ENCODE data around the gene AGFG1.

The AGFG1 gene

GRCh38 chr2:227503433-227504406, 31.8 kb downstream of the AGFG1 start:
- no peak for DNase-seq (ENCODE audit: low read depth)
- TF ChIP-seq CTCF (IDR thresholded peaks at IDR 0.05; ENCODE audit: low read depth, low read length, missing control alignments), result no peak
- H3K4me3 ChIP-seq (ENCODE audit: low read depth, low read length), result no peak overlapping the region

DNA sequence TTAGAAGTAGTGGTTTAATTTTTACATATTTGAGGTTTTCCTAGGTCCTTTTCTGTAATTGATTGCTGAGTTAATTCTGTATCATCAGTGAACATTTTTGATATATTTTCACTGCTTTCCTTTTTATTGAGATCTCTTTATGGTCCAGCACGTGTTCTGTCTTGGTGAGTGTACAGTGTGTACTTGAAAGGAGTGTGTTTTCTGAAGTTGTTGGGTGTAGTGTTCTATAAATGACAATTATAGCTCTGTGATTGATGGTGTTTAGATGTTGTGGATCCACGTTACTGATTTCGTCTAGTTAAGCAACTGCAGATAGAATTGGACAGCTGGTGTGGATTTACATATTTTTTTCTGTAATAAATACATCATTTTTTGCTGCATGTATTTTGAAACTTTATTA, 32.7 kb downstream of the AGFG1 start:
- H3K4me3 ChIP-seq (ENCODE audit: low read depth, low read length), result no peak overlapping the region
- no peak for DNase-seq (ENCODE audit: low read depth)
- no peak for TF ChIP-seq CTCF (IDR thresholded peaks at IDR 0.05; ENCODE audit: low read depth, low read length, missing control alignments)

GRCh38 chr2:227506456-227506855, 34.5 kb downstream of the AGFG1 start:
- H3K4me3 ChIP-seq (ENCODE audit: low read depth, low read length), result no peak overlapping the region
- TF ChIP-seq CTCF (IDR thresholded peaks at IDR 0.05; ENCODE audit: low read depth, low read length, missing control alignments), result no peak
- no peak for DNase-seq (ENCODE audit: low read depth)

DNA sequence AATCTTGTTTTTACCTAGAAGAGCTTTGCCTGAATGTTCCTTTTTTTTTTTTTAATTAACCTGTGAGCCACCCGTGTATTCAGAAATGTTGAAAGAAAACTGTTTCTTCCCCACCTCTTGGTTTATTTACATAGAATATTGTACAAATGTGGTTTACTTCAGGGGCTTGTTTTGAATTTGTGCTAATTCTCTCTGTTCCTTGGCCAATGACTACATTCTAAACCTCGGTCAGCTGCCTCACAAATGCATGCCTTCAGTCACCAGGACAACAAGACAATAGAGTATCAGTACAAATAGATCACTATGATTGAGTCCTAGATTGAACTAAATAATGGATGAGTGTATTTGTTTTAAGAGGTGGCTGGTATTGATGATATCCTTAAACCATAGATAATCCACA, 36.0 kb downstream of the AGFG1 start:
- DNase-seq (ENCODE audit: low read depth), result no peak
- H3K4me3 ChIP-seq (ENCODE audit: low read depth, low read length), result no peak overlapping the region
- TF ChIP-seq CTCF (IDR thresholded peaks at IDR 0.05; ENCODE audit: low read depth, low read length, missing control alignments), result no peak

DNA sequence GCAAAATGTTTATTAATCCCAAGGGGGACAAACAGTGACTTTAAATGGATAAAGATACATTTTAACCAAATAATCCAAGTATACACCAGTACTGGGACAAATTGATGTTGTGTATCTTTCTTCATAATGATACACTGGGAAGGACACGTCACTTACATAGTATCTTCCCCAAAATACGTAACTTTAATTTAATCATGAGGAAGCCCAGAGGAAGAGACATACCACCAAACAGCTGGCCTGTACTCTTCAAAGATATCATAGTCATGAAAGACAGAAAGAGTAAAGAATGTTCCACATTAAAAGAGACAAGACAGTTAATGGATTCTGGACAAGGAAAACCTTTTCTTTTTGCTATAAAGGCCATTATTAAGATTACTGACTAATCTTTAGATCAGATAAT, 37.1 kb downstream of the AGFG1 start:
- no peak for TF ChIP-seq CTCF (IDR thresholded peaks at IDR 0.05; ENCODE audit: low read depth, low read length, missing control alignments)
- no peak overlapping the region for H3K4me3 ChIP-seq (ENCODE audit: low read depth, low read length)
- no peak for DNase-seq (ENCODE audit: low read depth)

GRCh38 chr2:227509824-227510619, 38.1 kb downstream of the AGFG1 start:
- H3K4me3 ChIP-seq (ENCODE audit: low read depth, low read length), result no peak overlapping the region
- TF ChIP-seq CTCF (IDR thresholded peaks at IDR 0.05; ENCODE audit: low read depth, low read length, missing control alignments), result no peak
- DNase-seq (ENCODE audit: low read depth), result no peak

Measured in GM12864 (cell line).